HG03159 (cell line): ENCODE results near the gene TRABD2B.

ENCODE experiments used
- ATAC-seq: cut with Tn5 transposase; IDR thresholded peaks from one replicate; pipeline ENCODE4 v1.9.1; 2021; ENCODE audit warnings: mild to moderate bottlenecking, moderate library complexity; ENCODE audit not compliant: unreplicated experiment

TRABD2B gene

DNA sequence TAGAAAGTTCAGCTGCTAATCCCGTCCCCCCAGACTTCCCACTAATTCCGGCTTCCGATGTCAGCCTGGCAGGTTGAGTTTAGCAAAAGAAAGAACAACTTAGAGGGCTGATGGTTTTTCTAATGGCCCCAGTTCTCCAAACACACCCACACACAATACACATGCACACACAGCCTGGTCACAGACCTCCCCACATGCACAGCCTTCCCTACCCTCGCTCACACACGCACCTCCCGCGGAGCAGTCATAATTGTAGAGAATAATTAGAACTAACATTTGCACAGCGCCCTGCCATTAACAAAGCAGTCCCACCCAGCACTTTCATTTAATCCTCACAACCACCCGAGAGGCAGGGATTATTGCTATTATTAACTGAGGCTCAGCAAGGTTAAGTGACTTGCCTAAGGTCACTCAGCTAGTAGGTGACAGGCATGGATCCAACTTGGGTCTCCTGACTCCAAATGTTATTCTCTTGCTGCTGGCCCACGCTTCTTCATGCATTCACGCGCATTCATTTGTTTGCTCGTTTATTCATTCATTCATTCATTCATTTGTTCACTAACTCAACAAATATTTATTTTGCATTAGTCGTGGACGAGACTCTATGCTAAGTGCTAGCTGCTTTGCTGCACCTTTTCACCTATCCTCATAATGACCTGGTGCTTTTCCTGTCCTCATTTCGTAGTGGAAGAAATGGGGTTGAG, 284.4 kb downstream of the TRABD2B start:
- ATAC-seq = no peak

DNA sequence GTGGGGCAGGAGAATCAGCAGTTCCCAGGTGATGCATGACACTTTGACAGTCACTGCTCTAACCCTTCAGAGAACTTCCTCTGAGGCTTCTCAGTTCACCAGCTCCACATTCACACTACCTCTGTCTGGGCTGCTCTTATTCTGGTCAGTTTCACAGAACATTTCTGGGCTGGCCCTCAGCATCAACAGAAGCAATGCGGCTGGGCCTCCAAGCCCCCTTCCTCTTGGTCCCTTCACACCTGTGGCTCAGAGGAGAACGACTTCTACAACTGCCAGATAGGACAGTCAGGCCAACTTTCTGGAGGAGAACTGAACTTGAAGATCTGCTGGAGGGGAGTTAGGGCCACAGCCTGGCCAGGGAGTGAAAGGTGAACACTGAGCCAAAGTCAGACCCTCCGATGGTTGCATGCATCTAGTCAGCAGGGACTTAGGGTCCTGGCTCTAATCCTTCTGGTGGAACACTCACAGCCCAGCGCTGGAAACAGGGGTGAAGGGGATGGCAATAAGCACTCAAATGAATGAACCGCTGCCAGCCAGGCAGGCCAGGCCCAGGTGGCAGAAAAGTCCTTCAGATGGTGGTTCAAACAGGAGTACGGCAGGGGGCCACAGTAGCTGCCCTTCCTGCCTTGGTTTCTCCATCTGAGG, 285.2 kb downstream of the TRABD2B start:
- no peak for ATAC-seq

DNA sequence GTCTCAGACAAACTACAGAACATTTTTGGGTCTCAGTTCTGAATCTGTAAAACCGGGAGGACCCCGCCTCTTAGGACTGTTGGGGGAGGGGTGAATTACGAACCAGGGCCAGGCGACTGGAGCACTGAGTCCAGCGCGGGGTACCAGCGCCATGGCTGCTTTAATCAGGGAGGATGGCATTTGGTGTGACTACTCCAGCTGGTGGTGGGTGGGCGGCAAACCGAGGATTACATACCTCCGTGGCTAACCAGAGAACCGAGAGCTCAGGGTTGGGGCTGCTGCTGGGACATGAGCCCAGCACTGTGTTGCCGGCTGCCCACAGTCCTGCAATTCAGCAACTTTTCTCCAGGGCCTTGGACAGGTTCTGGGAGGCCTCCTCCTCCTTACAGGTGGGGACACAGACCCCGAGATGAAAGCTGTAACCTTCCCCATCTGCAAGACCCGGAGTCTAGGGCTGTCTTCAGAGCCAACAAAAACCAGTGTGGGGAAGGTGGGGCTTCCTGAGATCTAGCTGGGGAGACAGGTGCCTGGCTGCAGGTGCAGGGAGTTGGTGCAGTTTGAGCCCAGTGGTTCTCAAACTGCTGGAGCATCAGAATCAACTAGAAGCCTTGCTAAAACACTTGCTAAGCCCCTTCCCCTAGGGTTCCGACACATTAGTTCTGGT, 285.9 kb downstream of the TRABD2B start:
- ATAC-seq = no peak
